GM23338 (cell line): ENCODE data around the gene FBXL20. TPM values are rescaled to one million over a fixed set of nuclear protein-coding genes. Genes with fewer than 3 reads are reported as not detected.

ENCODE experiments used
- ATAC-seq: fragments of 200-7000 bp; cut with Tn5 transposase; 3 replicates; pipeline ENCODE4 v1.9.1; 2020
- DNase-seq: peaks from one replicate; pipeline ENCODE4 v3.0.0-alpha.2; 2015; ENCODE audit warnings: low spot score
- H2AFZ ChIP-seq: fragments of 200-600 bp; sonication (generic); 2 replicates; pipeline ENCODE4 v1.8.0; 2016; ENCODE audit warnings: antibody characterized with exemption, mild to moderate bottlenecking, moderate library complexity
- H3F3A ChIP-seq: fragments of 200-600 bp; sonication (generic); replicated peaks from 2 replicates; pipeline ENCODE4 v1.8.0; 2017; ENCODE audit warnings: antibody characterized with exemption, mixed run types, low read depth
- H3K27ac ChIP-seq: fragments of 200-600 bp; sonication (generic); 2 replicates; pipeline ENCODE4 v1.6.1; 2016; ENCODE audit warnings: low read depth
- H3K27me3 ChIP-seq: fragments of 200-600 bp; sonication (generic); 2 replicates; pipeline ENCODE4 v1.8.0; 2016; ENCODE audit warnings: mild to moderate bottlenecking, mixed run types, moderate library complexity; ENCODE audit not compliant: insufficient read depth
- H3K36me3 ChIP-seq: fragments of 200-600 bp; sonication (generic); 2 replicates; pipeline ENCODE4 v1.8.0; 2016; ENCODE audit warnings: mild to moderate bottlenecking; ENCODE audit not compliant: insufficient read depth
- H3K4me1 ChIP-seq: fragments of 200-600 bp; sonication (generic); 2 replicates; pipeline ENCODE4 v1.8.0; 2016; ENCODE audit warnings: mild to moderate bottlenecking, moderate library complexity; ENCODE audit not compliant: insufficient read depth
- H3K4me2 ChIP-seq: fragments of 200-600 bp; sonication (generic); 2 replicates; pipeline ENCODE4 v1.7.1; 2017; ENCODE audit warnings: mixed run types
- H3K4me3 ChIP-seq: fragments of 200-600 bp; sonication (generic); 2 replicates; pipeline ENCODE4 v1.6.1; 2016; ENCODE audit warnings: mixed run types
- H3K79me2 ChIP-seq: fragments of 200-600 bp; sonication (generic); replicated peaks from 2 replicates; pipeline ENCODE4 v1.8.0; 2017; ENCODE audit warnings: mild to moderate bottlenecking; ENCODE audit not compliant: insufficient read depth
- H3K9me2 ChIP-seq: fragments of 200-600 bp; sonication (generic); 2 replicates; pipeline ENCODE4 v1.8.0; 2017; ENCODE audit not compliant: insufficient read depth
- H4K20me1 ChIP-seq: fragments of 200-600 bp; sonication (generic); replicated peaks from 2 replicates; pipeline ENCODE4 v1.8.0; 2017; ENCODE audit warnings: mild to moderate bottlenecking; ENCODE audit not compliant: insufficient read depth
- H3K27ac Mint-ChIP-seq: 2 replicates; pipeline ENCODE4 v1.8.0; 2020; ENCODE audit warnings: inconsistent platforms, mild to moderate bottlenecking, moderate library complexity, mixed read lengths
- H3K27me3 Mint-ChIP-seq: 3 replicates; pipeline ENCODE4 v1.8.0; 2022; ENCODE audit warnings: low read depth, mild to moderate bottlenecking, moderate library complexity, mixed read lengths, inconsistent platforms; ENCODE audit not compliant: insufficient read depth, poor library complexity
- H3K36me3 Mint-ChIP-seq: 3 replicates; pipeline ENCODE4 v1.8.0; 2021; ENCODE audit warnings: low read depth, mild to moderate bottlenecking, inconsistent platforms, moderate library complexity, mixed read lengths
- H3K4me1 Mint-ChIP-seq: 3 replicates; pipeline ENCODE4 v1.8.0; 2020; ENCODE audit warnings: mild to moderate bottlenecking, inconsistent platforms, mixed read lengths
- H3K4me3 Mint-ChIP-seq: 3 replicates; pipeline ENCODE4 v1.8.0; 2021; ENCODE audit warnings: moderate library complexity, mild to moderate bottlenecking, inconsistent platforms, mixed read lengths
- H3K9me3 Mint-ChIP-seq: 3 replicates; pipeline ENCODE4 v1.8.0; 2020; ENCODE audit warnings: moderate library complexity, mild to moderate bottlenecking, inconsistent platforms, mixed read lengths
- CREB1 ChIP-seq: fragments of 250-450 bp; sonication (Bioruptor Pico); IDR thresholded peaks from 2 replicates; pipeline ENCODE4 v1.5.0; 2020; ENCODE audit warnings: low read depth, mild to moderate bottlenecking, moderate library complexity
- CTCF ChIP-seq, 2 experiments: fragments of 200-600 bp in 1 of 2; sonication (generic) in 1 of 2; conservative IDR thresholded peaks; 2 replicates each; pipeline versions ENCODE4 v1.5.1 to v1.6.1; 2016 to 2017; ENCODE audit warnings: antibody characterized with exemption in 2 of 2, low read depth in 2 of 2, mild to moderate bottlenecking in 2 of 2, moderate library complexity in 1 of 2
- EZH2 ChIP-seq: fragments of 200-600 bp; sonication (generic); IDR thresholded peaks from one replicate; pipeline ENCODE4 v1.8.0; 2017; ENCODE audit warnings: antibody characterized with exemption, mild to moderate bottlenecking, low read depth; ENCODE audit not compliant: unreplicated experiment
- EZH2phosphoT487 ChIP-seq: fragments of 200-600 bp; sonication (generic); IDR thresholded peaks from one replicate; pipeline ENCODE4 v1.8.1; 2018; ENCODE audit warnings: antibody characterized with exemption; ENCODE audit not compliant: unreplicated experiment
- NANOG ChIP-seq: IDR thresholded peaks from 2 replicates; pipeline ENCODE4 v1.6.1; 2016; ENCODE audit warnings: antibody characterized with exemption, borderline replicate concordance
- POLR2AphosphoS5 ChIP-seq: IDR thresholded peaks from 2 replicates; pipeline ENCODE4 v1.6.1; 2016; ENCODE audit warnings: antibody characterized with exemption, low read depth
- STAT1 ChIP-seq: IDR thresholded peaks from one replicate; pipeline ENCODE4 v1.6.1; 2016; ENCODE audit warnings: antibody characterized with exemption; ENCODE audit not compliant: unreplicated experiment
- ZNF331 ChIP-seq: fragments of 250-450 bp; sonication (Bioruptor Pico); IDR thresholded peaks from 2 replicates; pipeline ENCODE4 v1.5.0; 2020; ENCODE audit warnings: low read depth, mild to moderate bottlenecking, moderate library complexity
- polyA plus RNA-seq: library from polyadenylated mRNA; unstranded; fragments of >200 nt; fragmentation: Nextera tagmentation; extraction: Ambion mirVana; gene quantifications from 2 replicates; pipeline ENCODE4 v1.2.1, GENCODE V29; 2016
- total RNA-seq: library from RNA; depleted of rRNA; stranded (reverse); fragments of >200 nt; shearing (Covaris generic); gene quantifications from 2 replicates; pipeline ENCODE4 v1.2.3, GENCODE V29; 2014
- TF ChIP-seq, protein P1 (sequence below): IDR thresholded peaks from one replicate; pipeline ENCODE4 v1.6.1; 2018; ENCODE audit warnings: antibody characterized with exemption; ENCODE audit not compliant: unreplicated experiment

The FBXL20 gene
- total and polyA plus RNA-seq, 2 experiments from 2014 or later: 2.9 to 6.9 TPM

DNA sequence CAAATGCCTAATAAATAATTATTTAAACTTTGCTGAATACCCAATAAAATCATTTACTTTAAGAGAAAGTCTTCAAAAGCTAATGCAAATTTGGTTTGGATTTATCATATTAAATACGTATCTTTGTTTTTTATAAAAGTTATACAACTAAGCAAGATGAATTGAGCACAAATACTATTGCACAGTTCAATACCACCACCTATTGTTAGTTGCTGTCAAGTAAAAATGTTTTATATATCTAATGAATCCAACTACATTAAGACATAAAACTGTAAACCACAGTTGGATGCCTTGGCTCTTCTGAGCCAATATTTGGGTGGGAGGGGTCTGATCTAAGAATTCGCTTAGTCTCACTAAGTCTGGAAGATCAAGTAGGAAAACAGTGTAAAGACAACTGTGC, 7.7 kb downstream of the FBXL20 start:
- Histone ChIP-seq H3K4me1 (no peaks in the 10 kb centered on the region), H3K27me3 (no peaks in the 10 kb centered on the region), H3K36me3 (no peaks in the 10 kb centered on the region), H2AFZ (no peak overlapping the region), H3K27ac (no peak overlapping the region), H3F3A (no peaks in the 10 kb centered on the region), H3K4me3 (no peak overlapping the region), H3K79me2 (no peaks in the 10 kb centered on the region), H3K9me2 (no peaks in the 10 kb centered on the region), H4K20me1 (0 out of 2 replicates have a peak, but pooled peaks cover 5% of the 10 kb centered on the region), H3K4me2 (no peak overlapping the region)
- ATAC-seq: no peak
- H3K4me3 Mint-ChIP-seq: no peak overlapping the region
- H3K36me3 Mint-ChIP-seq: no peaks in the 10 kb centered on the region
- no peak for DNase-seq
- H3K27me3 Mint-ChIP-seq: peaks cover 3% of the 10 kb centered on the region
- TF ChIP-seq CTCF (conservative IDR thresholded peaks at IDR 0.05; ENCODE audit: low read depth in 2 of 2) (no peak), STAT1 (no peak), EZH2 (no peak), CREB1 (no peak), ZNF331 (CRISPR knock-in tag) (no peak), NANOG (no peak)
- TF ChIP-seq, protein P1, sequence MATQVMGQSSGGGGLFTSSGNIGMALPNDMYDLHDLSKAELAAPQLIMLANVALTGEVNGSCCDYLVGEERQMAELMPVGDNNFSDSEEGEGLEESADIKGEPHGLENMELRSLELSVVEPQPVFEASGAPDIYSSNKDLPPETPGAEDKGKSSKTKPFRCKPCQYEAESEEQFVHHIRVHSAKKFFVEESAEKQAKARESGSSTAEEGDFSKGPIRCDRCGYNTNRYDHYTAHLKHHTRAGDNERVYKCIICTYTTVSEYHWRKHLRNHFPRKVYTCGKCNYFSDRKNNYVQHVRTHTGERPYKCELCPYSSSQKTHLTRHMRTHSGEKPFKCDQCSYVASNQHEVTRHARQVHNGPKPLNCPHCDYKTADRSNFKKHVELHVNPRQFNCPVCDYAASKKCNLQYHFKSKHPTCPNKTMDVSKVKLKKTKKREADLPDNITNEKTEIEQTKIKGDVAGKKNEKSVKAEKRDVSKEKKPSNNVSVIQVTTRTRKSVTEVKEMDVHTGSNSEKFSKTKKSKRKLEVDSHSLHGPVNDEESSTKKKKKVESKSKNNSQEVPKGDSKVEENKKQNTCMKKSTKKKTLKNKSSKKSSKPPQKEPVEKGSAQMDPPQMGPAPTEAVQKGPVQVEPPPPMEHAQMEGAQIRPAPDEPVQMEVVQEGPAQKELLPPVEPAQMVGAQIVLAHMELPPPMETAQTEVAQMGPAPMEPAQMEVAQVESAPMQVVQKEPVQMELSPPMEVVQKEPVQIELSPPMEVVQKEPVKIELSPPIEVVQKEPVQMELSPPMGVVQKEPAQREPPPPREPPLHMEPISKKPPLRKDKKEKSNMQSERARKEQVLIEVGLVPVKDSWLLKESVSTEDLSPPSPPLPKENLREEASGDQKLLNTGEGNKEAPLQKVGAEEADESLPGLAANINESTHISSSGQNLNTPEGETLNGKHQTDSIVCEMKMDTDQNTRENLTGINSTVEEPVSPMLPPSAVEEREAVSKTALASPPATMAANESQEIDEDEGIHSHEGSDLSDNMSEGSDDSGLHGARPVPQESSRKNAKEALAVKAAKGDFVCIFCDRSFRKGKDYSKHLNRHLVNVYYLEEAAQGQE: no peak
- H3K27ac Mint-ChIP-seq: no peak overlapping the region
- H3K4me1 Mint-ChIP-seq: no peaks in the 10 kb centered on the region
- H3K9me3 Mint-ChIP-seq: no peaks in the 10 kb centered on the region

DNA sequence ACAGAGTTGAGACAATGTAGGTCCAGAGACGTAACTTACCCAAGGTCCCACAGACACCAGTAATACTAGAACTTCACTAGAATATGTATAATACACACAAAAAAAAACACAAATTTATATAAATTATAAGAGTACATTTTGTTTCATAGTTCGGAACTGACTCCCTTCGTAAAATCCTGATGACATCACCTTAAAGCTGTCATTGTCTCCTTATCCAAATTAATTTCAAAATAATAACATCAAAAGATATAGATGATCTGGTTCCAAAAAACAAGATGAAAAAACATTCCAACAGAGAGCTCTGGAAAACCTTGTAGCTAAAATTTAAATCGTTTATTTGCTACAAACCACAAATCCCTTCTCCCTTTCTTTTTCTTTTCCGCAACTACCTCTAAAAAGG, 10.0 kb downstream of the FBXL20 start:
- no peak overlapping the region for H3K27ac ChIP-seq
- no peaks in the 10 kb centered on the region for H3K79me2 ChIP-seq
- Mint-ChIP-seq H3K4me3 (no peak overlapping the region), H3K4me1 (no peaks in the 10 kb centered on the region), H3K27ac (no peak overlapping the region), H3K9me3 (no peaks in the 10 kb centered on the region), H3K36me3 (no peaks in the 10 kb centered on the region), H3K27me3 (peaks cover 3% of the 10 kb centered on the region)
- no peaks in the 10 kb centered on the region for H3K4me1 ChIP-seq
- DNase-seq (no peak), ATAC-seq (no peak)
- no peaks in the 10 kb centered on the region for H3K27me3 ChIP-seq
- H3K4me3 ChIP-seq: no peak overlapping the region
- no peak overlapping the region for H2AFZ ChIP-seq
- no peaks in the 10 kb centered on the region for H3K36me3 ChIP-seq
- no peaks in the 10 kb centered on the region for H3K9me2 ChIP-seq
- no peaks in the 10 kb centered on the region for H3F3A ChIP-seq
- 0 out of 2 replicates have a peak, but pooled peaks cover 5% of the 10 kb centered on the region for H4K20me1 ChIP-seq
- no peak overlapping the region for H3K4me2 ChIP-seq
- TF ChIP-seq CTCF (conservative IDR thresholded peaks at IDR 0.05; ENCODE audit: low read depth in 2 of 2): no peak
- TF ChIP-seq EZH2phosphoT487: no peak
- TF ChIP-seq POLR2AphosphoS5: no peak
- TF ChIP-seq CREB1: no peak
- no peak for TF ChIP-seq EZH2
- TF ChIP-seq ZNF331 (CRISPR knock-in tag): no peak
